ENCODE data around the gene PGA3.
"Not testable (repeated sequence)": the region's sequence is repeated elsewhere in the genome, so short reads cannot be mapped to it uniquely, and the experiment has no call there.

PGA3 gene

DNA sequence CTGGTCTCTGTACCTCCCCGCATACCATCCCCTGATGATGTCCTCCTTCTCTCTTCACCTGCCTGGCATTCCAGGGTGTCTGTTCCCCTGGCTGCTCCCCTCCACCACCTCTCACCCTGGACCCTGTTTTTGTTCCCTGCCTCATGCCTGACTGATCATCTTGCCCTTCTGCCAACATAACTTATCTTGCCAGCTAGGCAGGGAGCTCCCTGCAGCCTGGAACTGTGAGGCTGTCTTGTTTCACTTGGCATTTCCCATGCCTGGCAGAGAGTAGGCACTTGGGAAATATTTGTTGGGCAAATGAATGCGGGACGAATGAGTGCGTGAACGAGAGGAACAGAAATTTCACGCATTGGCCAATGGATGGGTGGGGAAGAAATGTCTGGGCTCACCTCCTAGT is 26.1 kb downstream of the PGA3 start:
- H3K4me3 ChIP-seq (ENCODE audit: low read length); H3K9me3 ChIP-seq (ENCODE audit: low read length); H3K36me3 ChIP-seq (ENCODE audit: insufficient read depth, low read length); H3K27me3 ChIP-seq (ENCODE audit: insufficient read depth, low read length); H2AFZ ChIP-seq (ENCODE audit: low read depth, low read length); H3K4me1 ChIP-seq (ENCODE audit: insufficient read depth, low read length): not testable (repeated sequence)

DNA sequence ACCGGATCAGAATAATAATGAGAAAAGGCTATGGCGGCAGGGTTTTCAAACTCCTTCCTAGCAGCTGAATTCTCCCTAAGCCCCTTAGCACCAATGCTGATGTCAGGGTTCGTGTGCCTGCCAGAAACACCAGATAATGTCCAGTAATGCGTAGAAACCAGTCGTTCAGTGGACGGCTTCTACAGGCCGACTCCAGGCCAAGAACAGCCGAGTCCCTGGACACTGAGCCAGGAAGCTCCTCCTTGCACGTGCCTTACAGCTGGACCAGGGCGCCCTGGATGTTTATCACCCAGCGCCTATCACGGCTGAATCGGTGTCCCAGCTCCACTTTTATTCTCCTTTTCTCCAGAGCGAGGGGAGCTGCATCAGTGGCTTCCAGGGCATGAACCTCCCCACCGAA is 27.7 kb downstream of the PGA3 start:
- H3K36me3 ChIP-seq (ENCODE audit: insufficient read depth, low read length); H3K4me3 ChIP-seq (ENCODE audit: low read length); H3K27me3 ChIP-seq (ENCODE audit: insufficient read depth, low read length); H3K4me1 ChIP-seq (ENCODE audit: insufficient read depth, low read length); H3K9me3 ChIP-seq (ENCODE audit: low read length); H2AFZ ChIP-seq (ENCODE audit: low read depth, low read length): not testable (repeated sequence)

DNA sequence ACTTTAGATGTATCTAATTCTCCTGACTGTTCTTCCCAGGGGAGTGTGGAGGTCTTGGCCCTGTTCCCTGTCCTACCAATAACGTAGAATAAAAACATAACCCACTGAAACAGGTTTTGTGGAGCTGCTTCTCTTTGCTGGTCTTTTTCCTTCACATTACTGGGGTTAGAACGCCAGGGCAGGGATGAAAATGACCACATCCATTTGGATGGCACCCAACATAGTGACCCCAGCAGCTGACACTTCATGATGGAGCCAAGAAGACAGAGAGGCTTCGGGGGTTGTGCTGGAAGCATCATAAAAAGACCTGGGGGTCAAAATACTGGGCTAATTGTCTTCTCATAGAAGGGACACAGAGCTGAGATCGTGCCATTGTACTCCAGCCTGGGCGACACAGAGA is 28.3 kb downstream of the PGA3 start:
- H3K4me3 ChIP-seq (ENCODE audit: low read length); H3K9me3 ChIP-seq (ENCODE audit: low read length); H3K27me3 ChIP-seq (ENCODE audit: insufficient read depth, low read length); H3K4me1 ChIP-seq (ENCODE audit: insufficient read depth, low read length); H3K36me3 ChIP-seq (ENCODE audit: insufficient read depth, low read length); H2AFZ ChIP-seq (ENCODE audit: low read depth, low read length): not testable (repeated sequence)

DNA sequence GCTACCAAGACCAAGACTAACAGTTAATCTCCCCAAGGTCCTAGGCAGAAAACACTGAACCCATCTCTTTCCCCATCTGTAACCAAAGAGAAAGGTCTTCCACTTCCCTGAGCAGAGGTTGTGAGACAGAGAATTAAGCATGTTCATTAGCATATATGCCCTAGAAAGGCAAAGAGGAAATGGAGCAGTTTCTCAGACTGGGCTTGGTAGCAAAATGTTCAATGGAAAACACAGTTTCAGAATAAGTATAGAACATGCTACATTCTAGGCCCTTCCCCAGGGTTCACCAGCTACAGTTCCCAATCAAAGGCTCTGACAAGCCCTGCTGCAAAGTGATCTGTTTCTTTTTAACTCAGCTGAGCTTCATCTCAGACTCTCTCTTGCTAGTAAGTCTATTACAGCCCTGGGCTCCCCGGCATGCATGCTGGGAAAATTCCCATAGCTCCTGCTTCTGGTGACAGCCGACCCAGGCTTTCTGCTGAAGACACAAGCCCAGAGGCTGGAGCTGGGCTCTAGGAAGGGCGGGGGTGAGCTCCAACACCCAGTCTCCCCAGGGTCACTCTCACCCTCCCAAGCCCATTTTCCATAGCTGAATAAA is 29.3 kb downstream of the PGA3 start:
- H3K9me3 ChIP-seq (ENCODE audit: low read length); H3K27me3 ChIP-seq (ENCODE audit: insufficient read depth, low read length); H3K36me3 ChIP-seq (ENCODE audit: insufficient read depth, low read length); H3K4me1 ChIP-seq (ENCODE audit: insufficient read depth, low read length); H3K4me3 ChIP-seq (ENCODE audit: low read length); H2AFZ ChIP-seq (ENCODE audit: low read depth, low read length): not testable (repeated sequence)

DNA sequence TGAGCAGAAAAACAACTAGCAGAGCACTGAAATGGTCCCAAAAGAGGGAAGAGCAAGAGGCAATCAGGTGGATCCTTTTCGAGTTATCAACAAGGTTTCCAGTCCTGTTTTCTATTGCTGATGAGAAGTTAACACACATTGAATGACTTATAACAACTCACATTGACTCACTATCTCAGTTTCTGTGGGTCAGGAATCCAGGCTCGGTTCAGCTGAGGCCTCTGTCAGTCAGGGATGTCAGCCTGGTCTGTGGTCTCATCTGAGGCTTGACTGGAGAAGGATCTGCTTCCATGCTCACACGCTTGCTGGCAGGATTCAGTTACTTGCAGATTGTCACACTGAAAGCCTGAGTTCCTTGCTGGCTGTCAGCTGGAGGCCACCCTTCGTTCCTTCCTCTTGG is 33.8 kb downstream of the PGA3 start:
- not testable (repeated sequence) for H2AFZ ChIP-seq (ENCODE audit: low read depth, low read length); H3K27me3 ChIP-seq (ENCODE audit: insufficient read depth, low read length); H3K9me3 ChIP-seq (ENCODE audit: low read length); H3K36me3 ChIP-seq (ENCODE audit: insufficient read depth, low read length); H3K4me3 ChIP-seq (ENCODE audit: low read length); H3K4me1 ChIP-seq (ENCODE audit: insufficient read depth, low read length)

DNA sequence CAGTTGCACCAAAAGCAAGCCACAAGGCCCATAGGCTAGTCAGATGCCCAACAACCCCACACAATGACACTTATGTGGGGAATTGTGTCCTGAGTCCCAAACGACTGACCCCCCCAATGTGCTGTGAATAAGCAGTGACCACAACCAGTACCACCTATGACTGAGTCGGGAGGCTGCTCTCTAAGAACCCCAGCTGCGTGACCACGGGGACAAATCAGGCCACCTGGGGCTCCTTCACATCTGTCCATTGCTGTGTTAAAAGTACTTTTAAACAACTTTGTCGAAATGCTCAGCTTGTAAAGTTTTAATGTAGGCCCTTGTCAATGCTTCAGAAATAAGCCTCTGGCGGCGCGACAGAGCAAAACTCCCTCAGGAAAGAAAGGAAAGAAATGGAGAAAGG is 37.0 kb downstream of the PGA3 start:
- H2AFZ ChIP-seq (ENCODE audit: low read depth, low read length); H3K4me3 ChIP-seq (ENCODE audit: low read length); H3K4me1 ChIP-seq (ENCODE audit: insufficient read depth, low read length); H3K27me3 ChIP-seq (ENCODE audit: insufficient read depth, low read length); H3K36me3 ChIP-seq (ENCODE audit: insufficient read depth, low read length); H3K9me3 ChIP-seq (ENCODE audit: low read length): not testable (repeated sequence)

DNA sequence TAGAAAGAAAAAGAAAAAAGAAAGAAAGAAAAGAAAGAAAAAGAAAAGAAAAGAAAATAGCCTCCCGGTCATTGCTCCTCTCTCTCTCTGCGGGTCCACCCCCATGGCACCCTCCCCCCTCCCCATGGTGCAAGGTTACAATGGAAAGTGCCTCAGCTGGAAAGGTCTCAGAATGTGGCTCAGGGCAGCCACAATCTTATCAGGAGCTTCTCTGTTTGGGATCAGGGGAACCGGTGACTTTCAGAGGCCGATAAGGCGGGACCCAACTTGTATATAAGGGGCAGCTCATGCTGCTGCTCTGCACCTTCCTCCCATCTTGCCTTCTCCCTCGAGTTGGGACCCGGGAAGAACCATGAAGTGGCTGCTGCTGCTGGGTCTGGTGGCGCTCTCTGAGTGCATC is 37.6 kb downstream of the PGA3 start, which contains the start of gene PGA5:
PGA5 (plus strand) TSS at position 301 of the 400 bp plus-strand sequence; CDS start at position 353, 52 bp downstream.
- not testable (repeated sequence) for H3K9me3 ChIP-seq (ENCODE audit: low read length); H3K4me3 ChIP-seq (ENCODE audit: low read length); H3K27me3 ChIP-seq (ENCODE audit: insufficient read depth, low read length); H3K4me1 ChIP-seq (ENCODE audit: insufficient read depth, low read length); H3K36me3 ChIP-seq (ENCODE audit: insufficient read depth, low read length); H2AFZ ChIP-seq (ENCODE audit: low read depth, low read length)

DNA sequence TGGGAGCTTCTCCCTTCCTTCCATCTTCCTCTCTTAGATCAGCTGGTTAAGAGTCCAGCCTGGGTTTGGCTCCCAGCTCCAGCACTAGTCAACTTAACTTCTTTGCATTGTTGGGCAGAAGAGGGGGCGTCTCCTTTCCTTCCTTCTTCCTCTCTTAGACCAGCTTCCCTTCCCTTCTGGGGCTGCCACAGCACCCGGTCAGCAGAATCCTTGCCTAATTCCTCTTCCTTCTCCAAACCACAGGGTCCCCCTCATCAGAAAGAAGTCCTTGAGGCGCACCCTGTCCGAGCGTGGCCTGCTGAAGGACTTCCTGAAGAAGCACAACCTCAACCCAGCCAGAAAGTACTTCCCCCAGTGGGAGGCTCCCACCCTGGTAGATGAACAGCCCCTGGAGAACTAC is 38.2 kb downstream of the PGA3 start:
- H2AFZ ChIP-seq (ENCODE audit: low read depth, low read length); H3K9me3 ChIP-seq (ENCODE audit: low read length); H3K4me1 ChIP-seq (ENCODE audit: insufficient read depth, low read length); H3K4me3 ChIP-seq (ENCODE audit: low read length); H3K27me3 ChIP-seq (ENCODE audit: insufficient read depth, low read length); H3K36me3 ChIP-seq (ENCODE audit: insufficient read depth, low read length): not testable (repeated sequence)

DNA sequence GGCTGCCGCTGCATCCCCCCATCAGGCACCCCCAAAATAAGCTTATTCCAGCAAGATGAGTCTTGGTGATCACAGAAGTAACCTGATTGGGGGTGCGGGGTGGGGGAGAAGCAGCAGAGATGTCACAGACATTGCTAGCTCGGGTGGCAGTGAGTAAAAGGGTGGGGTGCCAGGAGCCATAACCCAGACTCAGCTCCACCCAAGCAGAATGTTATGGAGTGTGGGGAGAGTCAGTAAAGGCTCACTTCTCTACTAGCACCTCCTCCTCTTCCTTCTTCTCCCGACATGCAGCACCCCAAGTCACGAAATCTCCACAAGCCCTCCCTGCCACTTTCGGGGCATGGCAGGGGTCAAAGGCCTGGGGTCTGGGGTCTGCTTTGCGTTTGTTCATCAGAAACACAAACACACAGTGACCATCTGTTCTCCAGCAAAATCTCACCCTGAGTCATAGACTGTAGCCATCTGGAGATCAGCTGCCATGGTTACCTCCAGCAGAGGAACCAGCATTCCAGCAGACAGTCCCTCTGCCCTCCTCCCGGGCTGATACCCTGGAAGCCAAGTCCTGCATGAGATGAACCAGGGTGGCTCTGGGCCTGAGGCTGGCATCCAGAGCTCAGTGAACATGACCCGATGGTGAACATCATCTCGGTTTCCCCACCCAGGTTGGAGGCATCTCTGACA is 42.1 kb downstream of the PGA3 start:
- not testable (repeated sequence) for H3K4me1 ChIP-seq (ENCODE audit: insufficient read depth, low read length); H3K4me3 ChIP-seq (ENCODE audit: low read length); H3K9me3 ChIP-seq (ENCODE audit: low read length); H2AFZ ChIP-seq (ENCODE audit: low read depth, low read length); H3K27me3 ChIP-seq (ENCODE audit: insufficient read depth, low read length); H3K36me3 ChIP-seq (ENCODE audit: insufficient read depth, low read length)

DNA sequence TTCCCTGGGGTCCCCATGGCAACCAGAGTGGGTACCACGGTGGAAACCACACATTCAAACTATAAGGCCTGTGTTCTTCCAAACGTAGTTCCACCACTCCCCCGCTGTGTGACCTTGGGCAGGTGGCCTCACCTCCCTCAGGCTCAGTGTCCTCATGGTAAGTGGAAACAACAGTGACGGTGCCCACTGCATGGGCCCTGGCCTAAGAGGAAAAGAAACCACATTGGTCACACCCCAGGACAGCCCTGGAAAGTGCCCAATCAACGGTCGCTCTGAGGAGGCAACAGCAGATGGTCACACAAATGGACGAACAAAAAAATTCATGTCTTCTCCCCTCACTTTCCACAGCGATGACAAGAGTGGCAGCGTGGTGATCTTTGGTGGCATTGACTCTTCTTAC is 44.8 kb downstream of the PGA3 start:
- H3K4me3 ChIP-seq (ENCODE audit: low read length); H3K27me3 ChIP-seq (ENCODE audit: insufficient read depth, low read length); H2AFZ ChIP-seq (ENCODE audit: low read depth, low read length); H3K4me1 ChIP-seq (ENCODE audit: insufficient read depth, low read length); H3K9me3 ChIP-seq (ENCODE audit: low read length); H3K36me3 ChIP-seq (ENCODE audit: insufficient read depth, low read length): not testable (repeated sequence)

DNA sequence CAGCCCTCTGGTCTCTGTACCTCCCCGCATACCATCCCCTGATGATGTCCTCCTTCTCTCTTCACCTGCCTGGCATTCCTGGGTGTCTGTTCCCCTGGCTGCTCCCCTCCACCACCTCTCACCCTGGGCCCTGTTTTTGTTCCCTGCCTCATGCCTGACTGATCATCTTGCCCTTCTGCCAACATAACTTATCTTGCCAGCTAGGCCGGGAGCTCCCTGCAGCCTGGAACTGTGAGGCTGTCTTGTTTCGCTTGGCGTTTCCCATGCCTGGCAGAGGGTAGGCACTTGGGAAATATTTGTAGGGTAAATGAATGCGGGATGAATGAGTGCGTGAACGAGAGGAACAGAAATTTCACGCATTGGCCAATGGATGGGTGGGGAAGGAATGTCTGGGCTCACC is 45.9 kb downstream of the PGA3 start:
- H3K4me1 ChIP-seq (ENCODE audit: insufficient read depth, low read length); H3K36me3 ChIP-seq (ENCODE audit: insufficient read depth, low read length); H3K9me3 ChIP-seq (ENCODE audit: low read length); H2AFZ ChIP-seq (ENCODE audit: low read depth, low read length); H3K27me3 ChIP-seq (ENCODE audit: insufficient read depth, low read length); H3K4me3 ChIP-seq (ENCODE audit: low read length): not testable (repeated sequence)

DNA sequence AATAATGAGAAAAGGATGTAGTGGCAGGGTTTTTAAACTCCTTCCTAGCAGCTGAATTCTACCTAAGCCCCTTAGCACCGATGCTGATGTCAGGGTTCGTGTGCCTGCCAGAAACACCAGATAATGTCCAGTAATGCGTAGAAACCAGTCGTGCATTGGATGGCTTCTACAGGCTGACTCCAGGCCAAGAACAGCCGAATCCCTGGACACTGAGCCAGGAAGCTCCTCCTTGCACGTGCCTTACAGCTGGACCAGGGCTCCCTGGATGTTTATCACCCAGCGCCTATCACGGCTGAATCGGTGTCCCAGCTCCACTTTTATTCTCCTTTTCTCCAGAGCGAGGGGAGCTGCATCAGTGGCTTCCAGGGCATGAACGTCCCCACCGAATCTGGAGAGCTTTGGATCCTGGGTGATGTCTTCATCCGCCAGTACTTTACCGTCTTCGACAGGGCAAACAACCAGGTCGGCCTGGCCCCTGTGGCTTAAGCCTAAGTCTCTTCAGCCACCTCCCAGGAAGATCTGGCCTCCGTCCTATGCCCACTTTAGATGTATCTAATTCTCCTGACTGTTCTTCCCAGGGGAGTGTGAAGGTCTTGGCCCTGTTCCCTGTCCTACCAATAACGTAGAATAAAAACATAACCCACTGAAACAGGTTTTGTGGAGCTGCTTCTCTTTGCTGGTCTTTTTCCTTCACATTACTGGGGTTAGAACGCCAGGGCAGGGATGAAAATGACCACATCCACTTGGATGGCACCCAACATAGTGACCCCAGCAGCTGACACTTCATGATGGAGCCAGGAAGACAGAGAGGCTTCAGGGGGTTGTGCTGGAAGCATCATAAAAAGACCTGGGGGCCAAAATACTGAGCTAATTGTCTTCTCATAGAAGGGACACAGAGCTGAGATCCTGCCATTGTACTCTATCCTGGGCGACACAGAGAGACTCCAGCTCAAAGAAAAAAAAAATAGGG is 47.8 kb downstream of the PGA3 start:
- not testable (repeated sequence) for H2AFZ ChIP-seq (ENCODE audit: low read depth, low read length); H3K27me3 ChIP-seq (ENCODE audit: insufficient read depth, low read length); H3K4me1 ChIP-seq (ENCODE audit: insufficient read depth, low read length); H3K9me3 ChIP-seq (ENCODE audit: low read length); H3K4me3 ChIP-seq (ENCODE audit: low read length); H3K36me3 ChIP-seq (ENCODE audit: insufficient read depth, low read length)

DNA sequence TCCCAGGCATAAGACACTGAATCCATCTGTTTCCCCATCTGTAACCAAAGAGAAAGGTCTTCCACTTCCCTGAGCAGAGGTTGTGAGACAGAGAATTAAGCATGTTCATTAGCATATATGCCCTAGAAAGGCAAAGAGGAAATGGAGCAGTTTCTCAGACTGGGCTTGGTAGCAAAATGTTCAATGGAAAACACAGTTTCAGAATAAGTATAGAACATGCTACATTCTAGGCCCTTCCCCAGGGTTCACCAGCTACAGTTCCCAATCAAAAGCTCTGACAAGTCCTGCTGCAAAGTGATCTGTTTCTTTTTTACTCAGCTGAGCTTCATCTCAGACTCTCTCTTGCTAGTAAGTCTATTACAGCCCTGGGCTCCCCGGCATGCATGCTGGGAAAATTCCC is 49.0 kb downstream of the PGA3 start:
- not testable (repeated sequence) for H3K4me1 ChIP-seq (ENCODE audit: insufficient read depth, low read length); H3K36me3 ChIP-seq (ENCODE audit: insufficient read depth, low read length); H3K27me3 ChIP-seq (ENCODE audit: insufficient read depth, low read length); H2AFZ ChIP-seq (ENCODE audit: low read depth, low read length); H3K9me3 ChIP-seq (ENCODE audit: low read length); H3K4me3 ChIP-seq (ENCODE audit: low read length)

Data from neuron (in vitro differentiated cells).